ENCODE data around the gene NCKAP5.

The NCKAP5 gene

DNA sequence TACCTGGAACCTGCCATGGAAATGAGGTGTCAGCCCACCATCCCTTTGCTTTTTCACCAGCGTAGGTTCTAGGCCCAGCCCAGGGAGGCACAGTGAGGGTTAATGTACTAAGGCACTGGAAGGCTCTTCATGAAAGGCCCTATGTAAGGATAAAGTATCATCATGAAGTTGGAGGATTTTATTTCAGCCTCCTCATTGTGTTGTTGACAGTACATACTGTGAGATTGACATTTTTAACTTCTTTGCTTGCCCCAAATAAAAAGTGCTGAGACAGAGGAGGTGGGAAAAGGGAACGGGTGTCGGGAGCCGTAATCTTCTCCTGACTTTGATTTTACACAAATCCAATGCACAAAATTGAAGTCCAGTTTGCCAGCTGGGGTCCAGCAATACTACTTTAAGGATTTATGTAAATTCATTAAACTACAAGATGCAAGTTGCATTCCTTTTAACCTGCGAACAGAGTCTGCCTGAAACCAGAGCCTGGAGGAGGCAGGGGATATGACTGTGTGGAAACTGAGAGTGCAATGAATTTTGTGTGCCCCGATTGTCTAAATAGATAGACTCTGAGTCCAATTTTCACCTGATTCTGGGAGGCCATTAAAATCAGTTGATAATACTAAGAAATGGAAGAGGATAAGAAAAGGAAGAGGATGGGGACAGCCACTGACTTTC is 5.4 kb upstream of the NCKAP5 start:
- no peak for DNase-seq

- DNase-seq, result no peak
These were observed 3.0 kb upstream of the NCKAP5 start for GRCh38 chr2:133571249-133571648.

DNA sequence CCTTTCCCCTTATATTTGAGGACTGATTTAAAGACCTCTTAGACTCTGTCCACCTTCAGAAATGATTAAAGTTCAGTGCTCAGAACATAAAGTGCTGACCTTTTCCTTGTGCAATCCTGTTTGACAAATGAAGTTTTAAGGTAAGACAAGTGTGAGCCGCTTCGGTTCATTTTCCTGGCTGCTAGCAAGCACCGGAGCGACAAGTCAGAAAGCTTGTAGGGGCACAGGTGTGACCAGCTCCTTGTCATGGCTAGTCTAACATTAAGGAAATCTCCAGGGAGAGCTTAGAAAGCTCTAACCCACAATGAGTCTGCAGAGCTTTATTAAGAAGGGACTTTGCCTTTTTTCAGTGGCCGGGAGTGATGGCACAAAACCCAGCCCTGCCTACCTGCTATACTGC is 2.3 kb upstream of the NCKAP5 start:
- DNase-seq, result no peak

DNA sequence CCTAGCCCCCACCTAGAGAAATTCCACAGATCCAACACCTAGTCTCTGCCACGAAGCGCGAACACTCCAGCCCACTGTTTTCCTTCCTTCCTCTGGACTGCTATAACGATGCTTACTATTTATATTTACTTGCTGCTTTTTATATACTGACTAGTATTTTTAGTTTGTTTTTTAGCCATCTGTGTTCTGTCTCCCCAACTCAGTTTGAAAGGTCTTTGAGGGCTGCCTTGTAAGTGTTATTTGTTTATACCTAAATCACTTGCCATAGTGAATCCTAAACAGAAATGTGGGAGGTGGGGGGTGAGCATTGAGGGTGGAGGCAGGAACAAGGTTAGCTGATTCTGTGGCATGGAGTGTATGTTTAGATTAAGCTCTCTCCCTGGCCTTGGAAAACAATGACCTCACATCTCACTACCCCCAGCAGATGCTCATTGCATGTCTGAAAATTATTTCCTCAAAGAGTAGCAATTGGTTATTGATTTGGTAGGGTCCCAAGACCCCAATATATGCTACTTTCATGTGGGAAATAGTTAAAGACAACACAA is 1.1 kb upstream of the NCKAP5 start:
- no peak for DNase-seq

- no peak for DNase-seq
These were observed 335 bp upstream of the NCKAP5 start for GRCh38 chr2:133568598-133568997.

- no peak for DNase-seq
These were observed 5.7 kb downstream of the NCKAP5 start for GRCh38 chr2:133562558-133562957.

GRCh38 chr2:133561045-133561852 is 7.0 kb downstream of the NCKAP5 start:
- no peak for DNase-seq

DNA sequence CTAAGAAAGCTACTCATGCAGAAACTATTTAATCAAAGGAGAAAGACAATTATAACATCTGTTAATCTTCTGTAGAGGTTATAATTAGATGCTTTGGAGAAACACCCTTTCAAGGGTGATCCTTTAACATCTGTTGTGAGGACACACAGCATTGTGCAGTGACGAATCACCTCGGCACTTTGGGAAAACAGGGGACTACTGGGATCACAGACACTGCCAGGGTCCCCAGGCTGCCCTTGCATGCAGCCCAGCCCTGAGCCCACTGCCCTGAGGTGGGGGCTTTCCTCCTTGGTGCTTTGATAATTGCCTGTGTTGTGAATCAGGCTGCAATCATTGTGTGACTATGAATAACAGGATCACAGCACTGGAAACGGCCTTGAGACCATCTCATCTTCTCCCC is 10.6 kb downstream of the NCKAP5 start:
- no peak for DNase-seq

DNA sequence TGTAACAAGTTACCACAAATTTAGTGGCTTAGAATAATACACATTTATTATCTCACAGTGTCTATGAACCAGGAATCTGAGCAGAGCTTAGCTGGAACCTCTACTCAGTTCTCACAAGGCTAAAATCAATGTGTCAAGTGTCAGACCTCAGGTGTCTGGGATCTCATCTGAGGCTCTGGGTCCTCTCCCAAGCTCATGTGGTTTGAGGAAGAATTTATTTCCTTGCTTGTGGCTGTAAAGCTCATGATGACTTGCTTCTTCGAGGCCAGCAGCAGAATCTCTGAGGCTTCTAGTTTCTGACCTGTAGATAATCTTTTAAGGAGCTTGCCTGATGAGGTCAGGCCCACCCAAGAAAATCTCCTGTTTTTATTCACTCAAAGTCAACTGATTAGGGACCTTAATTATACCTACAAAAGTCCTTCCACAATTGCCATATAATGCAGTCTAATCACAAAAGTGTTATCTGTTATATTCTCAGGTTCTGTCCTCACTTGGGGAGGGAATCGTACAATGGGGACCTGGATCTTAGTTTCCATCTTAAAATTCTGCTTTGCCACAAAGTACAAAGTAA is 14.3 kb downstream of the NCKAP5 start:
- no peak for DNase-seq

- DNase-seq, result no peak
These were observed 15.0 kb downstream of the NCKAP5 start for GRCh38 chr2:133553251-133553650.

DNA sequence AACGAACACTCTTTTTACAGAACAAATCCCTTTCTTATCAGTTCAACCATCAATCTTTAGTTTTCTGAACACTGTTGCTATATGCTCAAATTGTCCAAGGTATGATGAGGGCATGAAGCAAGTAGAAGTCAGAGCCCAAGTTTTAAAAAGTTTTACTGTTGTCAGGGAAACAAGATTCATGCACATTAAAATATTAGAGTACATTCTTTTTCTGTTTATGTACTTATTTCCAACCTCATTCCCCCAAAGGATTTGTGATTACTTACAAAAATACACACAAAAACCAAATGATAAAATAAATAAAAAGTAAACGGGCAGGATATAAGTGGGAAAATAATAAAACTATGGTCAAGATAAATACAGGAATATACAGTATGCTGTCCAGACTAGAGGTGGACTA is 15.4 kb downstream of the NCKAP5 start:
- DNase-seq, result no peak

- no peak for DNase-seq
These were observed 26.5 kb downstream of the NCKAP5 start for GRCh38 chr2:133541797-133542196.

DNA sequence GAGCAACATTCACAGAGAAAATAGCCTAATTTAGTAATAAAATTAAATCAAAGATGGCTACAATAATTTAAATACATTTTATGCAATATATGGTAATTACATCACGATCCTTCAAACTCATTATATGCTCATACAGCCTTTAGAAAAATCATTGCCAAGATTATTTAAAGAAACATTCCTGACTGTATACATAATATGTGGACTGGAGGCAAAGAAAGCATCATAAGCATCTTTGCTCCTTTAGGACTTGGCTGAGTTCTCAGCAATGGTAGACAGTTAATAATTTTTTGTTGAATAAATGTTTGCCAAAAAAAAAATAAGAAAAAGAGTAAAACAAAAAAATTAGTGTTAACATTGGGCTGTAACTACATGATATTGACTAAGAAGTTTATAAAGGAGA is 26.9 kb downstream of the NCKAP5 start:
- DNase-seq, result no peak

DNA sequence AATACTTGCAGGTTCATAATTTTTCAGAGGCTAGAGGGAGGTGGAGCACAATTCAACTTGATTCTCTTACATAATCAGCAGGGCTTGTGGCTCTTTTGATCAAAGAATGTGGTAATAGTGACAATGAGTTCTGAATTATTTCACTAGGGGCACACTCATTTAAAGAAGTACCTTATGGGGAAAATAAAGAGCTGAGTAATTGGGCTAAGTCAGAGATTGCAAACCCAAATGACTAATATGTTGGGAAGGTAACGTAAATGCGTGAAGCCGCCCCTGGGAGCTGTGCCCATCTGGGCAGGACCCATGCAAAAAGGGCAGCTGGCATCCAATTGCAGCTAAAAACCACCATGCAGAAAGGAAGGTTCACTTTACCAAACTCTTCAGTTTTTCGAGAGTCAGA is 35.3 kb downstream of the NCKAP5 start:
- no peak for DNase-seq

DNA sequence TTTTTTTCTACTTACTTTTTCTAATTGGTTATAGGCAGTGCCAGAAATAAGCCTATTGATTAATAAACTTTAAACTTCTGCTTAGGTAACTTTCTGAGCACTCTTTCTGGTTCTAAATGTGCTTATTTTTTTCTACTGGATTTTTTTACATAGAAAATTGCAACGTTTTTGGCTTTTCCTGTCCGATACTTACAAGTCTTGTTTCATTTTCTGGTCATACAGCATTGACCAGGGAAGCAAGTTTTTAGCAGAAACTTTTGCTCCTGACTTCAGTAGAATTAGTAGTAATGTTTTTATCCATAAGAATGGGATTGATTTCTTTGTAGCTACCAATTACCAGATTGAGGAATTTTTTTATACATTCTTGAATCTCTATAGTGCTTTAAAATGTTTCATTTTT is 36.9 kb downstream of the NCKAP5 start:
- no peak for DNase-seq

GRCh38 chr2:133530645-133531044 is 37.6 kb downstream of the NCKAP5 start:
- DNase-seq, result no peak

GRCh38 chr2:133526530-133527300 is 41.5 kb downstream of the NCKAP5 start:
- DNase-seq, result no peak

DNA sequence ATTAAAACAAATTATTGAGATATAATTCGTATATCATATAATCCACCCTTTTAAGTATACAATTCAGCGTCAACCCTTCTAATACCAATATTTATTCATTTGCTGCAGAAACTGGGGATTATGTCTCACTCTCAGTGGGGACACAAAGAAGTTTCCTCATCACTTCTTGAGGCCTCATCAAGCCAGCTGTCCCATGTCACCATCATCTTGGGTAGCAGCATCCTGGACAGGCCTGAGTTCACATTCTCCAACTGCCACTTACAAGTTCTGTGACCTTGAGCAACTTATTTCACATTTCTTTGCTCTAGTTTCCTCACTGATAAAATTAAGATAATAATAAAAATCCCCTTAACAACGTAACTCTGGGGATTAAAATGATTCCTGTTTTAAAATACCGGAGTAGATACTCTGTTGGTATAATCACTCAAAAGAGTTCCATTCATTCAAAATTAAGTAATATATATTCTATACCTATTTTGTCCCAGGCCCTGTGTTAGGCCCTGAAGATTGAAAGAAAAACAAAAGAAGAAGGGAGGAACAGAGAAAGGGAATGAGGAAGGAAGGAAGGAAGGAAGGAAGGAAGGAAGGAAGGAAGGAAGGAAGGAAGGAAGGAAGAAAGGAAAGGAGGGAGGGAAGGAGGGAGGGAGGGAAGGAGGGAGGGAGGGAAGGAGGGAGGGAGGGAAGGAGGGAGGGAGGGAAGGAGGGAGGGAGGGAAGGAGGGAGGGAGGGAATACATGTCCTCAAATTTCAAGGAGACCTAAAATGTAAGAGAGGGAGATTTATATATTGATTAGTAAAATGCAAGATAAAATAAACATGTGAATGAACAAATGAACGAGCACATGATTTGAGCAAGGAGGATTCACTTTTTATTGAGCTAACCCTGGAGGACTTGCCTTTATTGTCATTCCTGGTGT is 42.4 kb downstream of the NCKAP5 start:
- DNase-seq, result no peak

GRCh38 chr2:133525090-133525489 is 43.2 kb downstream of the NCKAP5 start:
- DNase-seq, result no peak

DNA sequence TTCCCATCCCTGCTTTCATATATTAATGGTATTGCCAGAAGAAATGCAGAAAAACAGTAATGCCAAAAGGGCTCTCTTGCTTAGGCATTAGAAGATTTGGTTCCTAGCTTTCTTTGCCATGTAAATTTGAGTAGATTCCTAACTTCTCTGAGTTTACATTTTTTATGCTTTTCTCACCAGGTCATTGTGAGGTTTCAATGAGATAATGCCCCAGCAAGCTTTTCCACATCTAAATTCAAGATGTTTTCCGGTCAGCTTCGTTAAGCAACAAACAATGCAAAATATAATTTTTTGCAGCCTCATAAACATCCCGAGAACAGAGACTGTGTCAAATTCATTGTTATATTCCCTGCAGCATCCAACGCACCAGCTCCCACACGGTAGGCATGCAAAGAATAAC is 44.9 kb downstream of the NCKAP5 start:
- no peak for DNase-seq

DNA sequence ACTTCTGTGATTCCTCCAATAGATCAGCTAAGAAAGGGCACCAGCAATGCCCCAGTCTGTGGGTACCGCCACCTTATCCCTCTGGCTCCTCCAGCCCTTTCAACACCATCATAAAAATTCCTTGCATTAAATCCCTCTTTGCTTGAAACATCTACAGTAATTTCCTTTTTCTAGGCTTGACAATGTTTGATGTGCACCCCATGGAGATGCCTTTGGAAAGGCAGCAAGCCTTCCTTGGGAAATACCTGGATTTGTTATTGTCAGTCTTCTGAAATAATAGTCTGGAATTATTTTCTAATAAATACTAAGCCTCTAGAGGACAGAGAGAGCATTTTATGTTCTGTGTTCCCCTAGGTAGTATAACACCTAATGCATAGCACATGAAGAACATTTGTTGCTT is 46.1 kb downstream of the NCKAP5 start:
- DNase-seq, result no peak

DNA sequence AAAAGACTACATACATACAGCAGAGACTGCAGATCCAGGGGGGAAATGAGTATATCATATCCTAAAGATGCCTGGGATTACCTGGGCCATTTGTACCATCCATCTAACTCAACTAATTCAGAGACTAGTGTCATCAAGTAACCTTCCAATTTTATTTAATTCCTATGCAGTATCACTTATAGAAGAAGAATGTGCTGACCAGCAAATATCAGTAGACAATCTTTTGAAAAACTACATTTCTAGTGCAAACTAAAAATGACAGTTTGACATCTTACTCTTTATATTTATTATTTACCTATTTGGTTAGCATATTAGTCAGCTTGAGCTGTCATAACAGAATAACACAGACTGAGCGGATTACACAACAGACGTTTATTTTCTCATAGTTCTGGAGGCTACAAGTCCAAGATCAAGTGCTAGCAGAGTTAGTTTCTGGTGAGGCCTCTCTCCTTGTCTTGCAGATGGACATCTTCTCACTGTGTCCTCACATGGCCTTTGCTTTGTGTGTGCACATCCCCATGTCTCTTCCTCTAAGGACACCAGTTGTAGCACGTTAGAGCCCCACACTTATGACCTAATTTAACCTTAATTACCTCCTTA is 47.0 kb downstream of the NCKAP5 start:
- no peak for DNase-seq

Measured in inflammatory macrophage treated with lipopolysaccharide for 4 hours (primary cell).